ENCODE results near the gene ARHGDIA.

The ARHGDIA gene

GRCh38 chr17:81903896-81904599 is 32.9 kb upstream of the ARHGDIA start:
- peaks cover 8% of the 10 kb centered on the region for H3K36me3 Mint-ChIP-seq (ENCODE audit: insufficient read depth)
- no peak overlapping the region for H3K27ac Mint-ChIP-seq (ENCODE audit: low read depth)

DNA sequence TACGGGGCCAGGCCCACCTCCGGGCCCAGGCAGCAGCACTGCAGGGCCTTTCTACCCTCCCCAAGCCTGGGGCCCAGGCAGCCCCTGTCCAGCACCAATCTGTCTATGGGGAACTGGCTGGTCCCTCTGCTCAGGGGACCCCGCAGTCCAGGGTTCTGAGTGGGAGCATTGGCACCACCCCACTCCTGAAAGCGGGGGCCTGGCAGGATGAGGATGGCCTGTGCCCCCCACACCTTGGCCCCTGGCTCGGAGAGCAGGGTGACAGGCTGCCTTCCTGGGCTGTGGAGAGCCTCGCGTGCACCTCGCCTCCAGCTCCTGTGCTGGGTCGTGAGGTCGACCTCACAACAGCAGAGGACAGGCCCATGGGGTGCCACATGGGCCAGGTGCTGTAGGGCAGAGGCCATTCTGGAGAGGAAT is 32.3 kb upstream of the ARHGDIA start:
- no peak for DNase-seq (ENCODE audit: low spot score in 2 of 2)
- Mint-ChIP-seq H3K4me3 (no peak overlapping the region), H3K27ac (ENCODE audit: low read depth) (no peak overlapping the region), H3K9me3 (no peaks in the 10 kb centered on the region), H3K4me1 (no peaks in the 10 kb centered on the region), H3K36me3 (ENCODE audit: insufficient read depth) (peaks cover 9% of the 10 kb centered on the region), H3K27me3 (peaks cover 12% of the 10 kb centered on the region)
- ATAC-seq (replicated peaks; ENCODE audit: extremely low read depth, poor library complexity, severe bottlenecking) = no peak

More at GRCh38 chr17:81903896-81904599, 32.9 kb upstream of the ARHGDIA start:
- ATAC-seq (replicated peaks; ENCODE audit: extremely low read depth, poor library complexity, severe bottlenecking) (no peak), DNase-seq (ENCODE audit: low spot score in 2 of 2) (no peak)
- Mint-ChIP-seq H3K4me1 (no peaks in the 10 kb centered on the region), H3K4me3 (no peak overlapping the region), H3K9me3 (no peaks in the 10 kb centered on the region), H3K27me3 (peaks cover 12% of the 10 kb centered on the region)

DNA sequence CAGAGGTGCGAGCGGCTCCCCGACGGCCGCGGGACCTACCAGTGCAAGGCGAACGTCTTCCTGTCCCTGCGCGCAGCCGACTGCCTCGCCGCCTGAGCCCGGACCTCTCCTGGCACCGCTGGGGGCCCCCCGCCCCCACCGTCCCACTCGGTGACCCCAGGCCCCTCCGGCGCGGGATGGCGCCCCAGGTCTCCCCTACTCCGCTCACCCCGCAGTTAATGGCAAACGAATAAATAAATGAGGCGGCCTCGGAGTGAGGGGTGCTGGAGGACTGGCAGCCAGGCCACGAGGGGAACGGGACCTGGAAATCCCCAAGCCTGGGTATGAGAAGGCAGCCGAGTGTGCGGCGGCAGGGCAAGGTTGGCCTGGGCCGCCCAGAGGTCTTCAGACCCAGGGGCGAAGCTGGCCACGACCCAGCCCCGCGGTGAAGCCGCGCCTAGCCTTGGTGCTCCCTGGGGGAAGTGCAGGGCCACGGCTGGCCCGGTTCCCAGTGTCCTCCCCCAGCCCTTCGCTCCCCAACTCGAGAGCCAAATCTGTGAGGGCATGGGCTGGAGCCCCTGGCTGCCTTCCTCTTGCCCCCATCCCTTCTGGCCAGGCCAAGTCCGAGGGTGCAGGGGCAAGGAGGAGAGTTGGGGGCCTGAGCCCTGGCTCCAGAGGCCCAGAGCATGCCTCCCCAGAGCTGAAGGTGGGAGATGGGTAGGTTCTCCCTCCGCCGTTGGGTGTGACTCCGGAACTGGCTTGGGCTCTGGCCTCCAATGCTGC is 31.7 kb upstream of the ARHGDIA start:
- Mint-ChIP-seq H3K4me1 (no peaks in the 10 kb centered on the region), H3K27ac (ENCODE audit: low read depth) (no peak overlapping the region), H3K27me3 (peaks cover 12% of the 10 kb centered on the region), H3K9me3 (no peaks in the 10 kb centered on the region), H3K4me3 (peak overlapping the region; percentile 34), H3K36me3 (ENCODE audit: insufficient read depth) (peaks cover 7% of the 10 kb centered on the region)
- ATAC-seq (replicated peaks; ENCODE audit: extremely low read depth, poor library complexity, severe bottlenecking) (peak; percentile 33), DNase-seq (ENCODE audit: low spot score in 2 of 2) (no peak)

DNA sequence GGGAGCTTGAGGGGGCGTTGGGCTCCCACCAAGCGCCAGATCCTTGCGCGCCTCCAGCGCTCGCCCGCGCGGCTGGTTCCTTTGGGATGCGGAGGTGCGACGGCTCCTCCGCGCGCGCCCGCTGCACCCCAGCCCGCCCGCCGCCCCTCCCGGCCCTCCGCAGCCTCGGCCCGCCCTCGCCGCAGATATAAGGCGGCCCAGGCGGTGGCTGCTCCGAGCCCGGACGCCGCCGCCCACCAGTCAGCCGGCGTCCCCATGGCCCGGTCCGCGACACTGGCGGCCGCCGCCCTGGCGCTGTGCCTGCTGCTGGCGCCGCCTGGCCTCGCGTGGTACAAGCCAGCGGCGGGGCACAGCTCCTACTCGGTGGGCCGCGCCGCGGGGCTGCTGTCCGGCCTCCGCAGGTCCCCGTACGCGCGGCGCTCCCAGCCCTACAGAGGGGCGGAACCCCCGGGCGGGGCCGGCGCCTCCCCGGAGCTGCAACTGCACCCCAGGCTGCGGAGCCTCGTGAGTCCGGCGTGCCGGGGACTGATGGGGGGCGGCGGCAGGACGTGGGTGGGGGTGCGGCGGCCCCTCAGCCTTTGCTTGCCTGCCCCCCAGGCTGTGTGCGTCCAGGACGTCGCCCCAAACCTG is 31.0 kb upstream of the ARHGDIA start, which contains the start of gene NPB:
NPB (plus strand) TSS at position 216 of the 630 bp plus-strand sequence; CDS start at position 256, 40 bp downstream.
- Mint-ChIP-seq H3K4me3 (peak within 1 kb of the TSS; percentile 41), H3K27me3 (peaks cover 12% of the 10 kb centered on the region), H3K27ac (ENCODE audit: low read depth) (no peak within 1 kb of the TSS), H3K36me3 (ENCODE audit: insufficient read depth) (peaks cover 12% of the 10 kb centered on the region), H3K4me1 (no peaks in the 10 kb centered on the region), H3K9me3 (no peaks in the 10 kb centered on the region)
- DNase-seq (ENCODE audit: low spot score in 2 of 2) (no peak), ATAC-seq (replicated peaks; ENCODE audit: extremely low read depth, poor library complexity, severe bottlenecking) (peak; percentile 52)

- H3K9me3 Mint-ChIP-seq = no peaks in the 10 kb centered on the region
- no peaks in the 10 kb centered on the region for H3K4me1 Mint-ChIP-seq
- no peak for DNase-seq (ENCODE audit: low spot score in 2 of 2)
- no peak for ATAC-seq (replicated peaks; ENCODE audit: extremely low read depth, poor library complexity, severe bottlenecking)
- H3K36me3 Mint-ChIP-seq (ENCODE audit: insufficient read depth) = peaks cover 18% of the 10 kb centered on the region
- H3K4me3 Mint-ChIP-seq = peak overlapping the region; percentile 41
- no peak overlapping the region for H3K27ac Mint-ChIP-seq (ENCODE audit: low read depth)
- H3K27me3 Mint-ChIP-seq = peaks cover 12% of the 10 kb centered on the region
Observed at GRCh38 chr17:81901167-81902022, 30.3 kb upstream of the ARHGDIA start.

DNA sequence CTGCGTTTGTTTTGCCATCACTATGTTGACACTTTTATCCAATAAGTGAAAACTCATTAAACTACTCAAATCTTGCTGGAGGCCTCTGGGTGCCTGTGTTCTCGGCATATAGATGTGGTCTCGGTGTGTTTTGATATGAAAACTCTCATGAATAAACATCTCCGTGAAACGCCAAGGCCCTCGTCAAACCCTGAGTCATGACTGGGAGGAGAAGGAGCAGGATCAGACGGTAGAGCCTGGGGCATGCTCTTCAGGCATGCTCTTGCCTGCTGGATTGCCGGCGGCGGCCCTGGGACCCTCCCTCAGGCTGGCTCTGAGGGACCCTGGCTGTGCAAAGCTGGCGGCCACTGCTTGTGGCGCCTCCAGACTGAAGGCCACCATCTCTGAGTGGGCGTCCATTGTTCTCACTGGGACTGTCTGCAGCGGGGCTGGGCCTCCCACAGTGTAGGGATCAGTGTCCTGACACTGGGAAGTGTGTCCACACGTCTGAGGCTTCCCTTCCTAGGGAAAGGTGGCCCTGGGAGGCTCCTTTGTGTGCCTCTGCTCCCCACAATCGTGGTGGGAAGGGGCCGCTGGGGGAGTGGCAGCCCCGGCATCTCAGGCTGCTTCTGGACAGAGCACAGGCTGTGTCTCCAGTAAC is 29.2 kb upstream of the ARHGDIA start:
- ATAC-seq (replicated peaks; ENCODE audit: extremely low read depth, poor library complexity, severe bottlenecking) (no peak), DNase-seq (ENCODE audit: low spot score in 2 of 2) (no peak)
- Mint-ChIP-seq H3K4me1 (no peaks in the 10 kb centered on the region), H3K9me3 (no peaks in the 10 kb centered on the region), H3K36me3 (ENCODE audit: insufficient read depth) (peaks cover 24% of the 10 kb centered on the region), H3K27me3 (peaks cover 12% of the 10 kb centered on the region), H3K27ac (ENCODE audit: low read depth) (no peak overlapping the region), H3K4me3 (peak overlapping the region; percentile 41)

- H3K4me1 Mint-ChIP-seq = no peaks in the 10 kb centered on the region
- H3K27me3 Mint-ChIP-seq = peaks cover 12% of the 10 kb centered on the region
- no peaks in the 10 kb centered on the region for H3K9me3 Mint-ChIP-seq
- no peak overlapping the region for H3K4me3 Mint-ChIP-seq
- no peak for DNase-seq (ENCODE audit: low spot score in 2 of 2)
- H3K36me3 Mint-ChIP-seq (ENCODE audit: insufficient read depth) = peaks cover 31% of the 10 kb centered on the region
- H3K27ac Mint-ChIP-seq (ENCODE audit: low read depth) = no peak overlapping the region
- no peak for ATAC-seq (replicated peaks; ENCODE audit: extremely low read depth, poor library complexity, severe bottlenecking)
Observed at GRCh38 chr17:81899514-81900166, 28.5 kb upstream of the ARHGDIA start.

- H3K9me3 Mint-ChIP-seq = no peaks in the 10 kb centered on the region
- H3K27ac Mint-ChIP-seq (ENCODE audit: low read depth) = no peak overlapping the region
- no peaks in the 10 kb centered on the region for H3K4me1 Mint-ChIP-seq
- no peak for ATAC-seq (replicated peaks; ENCODE audit: extremely low read depth, poor library complexity, severe bottlenecking)
- DNase-seq (ENCODE audit: low spot score in 2 of 2) = no peak
- H3K36me3 Mint-ChIP-seq (ENCODE audit: insufficient read depth) = peaks cover 35% of the 10 kb centered on the region
- peaks cover 12% of the 10 kb centered on the region for H3K27me3 Mint-ChIP-seq
- no peak overlapping the region for H3K4me3 Mint-ChIP-seq
Observed at GRCh38 chr17:81898885-81899284, 27.7 kb upstream of the ARHGDIA start.

- H3K27ac Mint-ChIP-seq (ENCODE audit: low read depth) = no peak overlapping the region
- no peaks in the 10 kb centered on the region for H3K9me3 Mint-ChIP-seq
- H3K27me3 Mint-ChIP-seq = peaks cover 12% of the 10 kb centered on the region
- H3K36me3 Mint-ChIP-seq (ENCODE audit: insufficient read depth) = peaks cover 40% of the 10 kb centered on the region
- H3K4me3 Mint-ChIP-seq = no peak overlapping the region
- no peak for DNase-seq (ENCODE audit: low spot score in 2 of 2)
- no peak for ATAC-seq (replicated peaks; ENCODE audit: extremely low read depth, poor library complexity, severe bottlenecking)
- H3K4me1 Mint-ChIP-seq = no peaks in the 10 kb centered on the region
Observed at GRCh38 chr17:81898029-81898866, 27.1 kb upstream of the ARHGDIA start.

DNA sequence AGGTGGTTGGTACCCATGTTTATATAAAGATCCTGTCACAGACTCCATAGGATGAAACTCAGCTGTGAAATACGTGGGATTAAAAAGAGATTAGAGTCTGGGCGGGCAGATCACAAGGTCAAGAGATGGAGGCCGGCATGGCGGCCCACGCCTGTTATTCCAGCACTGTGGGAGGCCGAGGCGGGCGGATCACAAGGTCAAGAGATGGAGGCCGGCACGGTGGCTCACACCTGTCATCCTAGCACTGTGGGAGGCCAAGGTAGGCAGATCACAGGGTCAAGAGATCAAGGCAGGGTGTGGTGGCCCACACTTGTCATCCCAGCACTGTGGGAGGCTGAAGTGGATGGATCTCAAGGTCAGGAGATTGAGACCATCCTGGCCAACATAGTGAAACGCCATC is 24.3 kb upstream of the ARHGDIA start:
- H3K4me1 Mint-ChIP-seq = peaks cover 6% of the 10 kb centered on the region
- no peak for ATAC-seq (replicated peaks; ENCODE audit: extremely low read depth, poor library complexity, severe bottlenecking)
- H3K27ac Mint-ChIP-seq (ENCODE audit: low read depth) = no peak overlapping the region
- H3K9me3 Mint-ChIP-seq = no peaks in the 10 kb centered on the region
- H3K36me3 Mint-ChIP-seq (ENCODE audit: insufficient read depth) = peaks cover 50% of the 10 kb centered on the region
- no peak for DNase-seq (ENCODE audit: low spot score in 2 of 2)
- peaks cover under 1% of the 10 kb centered on the region for H3K27me3 Mint-ChIP-seq
- H3K4me3 Mint-ChIP-seq = no peak overlapping the region

- H3K27ac Mint-ChIP-seq (ENCODE audit: low read depth) = peak overlapping the region; percentile 97
- DNase-seq (ENCODE audit: low spot score in 2 of 2) (no peak), ATAC-seq (replicated peaks; ENCODE audit: extremely low read depth, poor library complexity, severe bottlenecking) (peak; percentile 0)
- H3K9me3 Mint-ChIP-seq = no peaks in the 10 kb centered on the region
- H3K4me3 Mint-ChIP-seq = peak overlapping the region; percentile 94
- peaks cover 23% of the 10 kb centered on the region for H3K4me1 Mint-ChIP-seq
- peaks cover 58% of the 10 kb centered on the region for H3K36me3 Mint-ChIP-seq (ENCODE audit: insufficient read depth)
- no peaks in the 10 kb centered on the region for H3K27me3 Mint-ChIP-seq
Observed at GRCh38 chr17:81891303-81891552, 20.1 kb upstream of the ARHGDIA start.

All from central memory CD8-positive, alpha-beta T cell (primary cell).